GM23248 (cell line): ENCODE data around the gene MEX3B.

Experiments
- EZH2 ChIP-seq: fragments of 200-600 bp; sonication (generic); IDR thresholded peaks from 2 replicates; pipeline ENCODE4 v1.6.1; 2018; ENCODE audit warnings: antibody characterized with exemption, mild to moderate bottlenecking; ENCODE audit not compliant: insufficient read depth, poor library complexity, severe bottlenecking
- EZH2phosphoT487 ChIP-seq: fragments of 200-600 bp; sonication (generic); IDR thresholded peaks from 2 replicates; pipeline ENCODE4 v1.6.1; 2018; ENCODE audit warnings: antibody characterized with exemption, moderate library complexity, mild to moderate bottlenecking, low read depth; ENCODE audit not compliant: insufficient read depth

DNA sequence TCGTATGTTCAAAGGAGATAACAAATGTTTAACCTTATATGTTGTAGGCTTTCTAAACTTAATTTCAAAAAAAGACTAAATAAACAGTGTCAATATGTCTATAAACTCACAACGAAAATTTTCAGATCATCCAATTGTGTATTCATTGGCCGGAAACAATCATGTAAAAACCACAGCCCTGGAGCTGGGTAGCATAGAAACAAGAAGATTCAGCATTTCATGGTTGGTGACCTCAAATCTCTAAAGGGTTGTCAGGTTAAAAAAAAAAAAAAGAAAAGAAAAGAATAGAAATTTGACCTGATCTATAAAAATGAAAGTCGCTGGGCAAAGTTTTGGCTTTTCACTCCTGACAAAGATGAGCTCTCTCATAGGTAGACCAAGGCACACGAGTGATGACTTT lies 13.9 kb downstream of the MEX3B start:
- no peak for TF ChIP-seq EZH2
- TF ChIP-seq EZH2phosphoT487: no peak
